GM19193 (cell line): ENCODE measurements around the gene RHBDL3.

Experiments used
- POLR2A ChIP-seq: IDR thresholded peaks from 4 replicates; pipeline ENCODE4 v1.6.1; 2011; ENCODE audit not compliant: insufficient read depth, insufficient read length; ENCODE audit errors: extremely low read depth

RHBDL3 gene

DNA sequence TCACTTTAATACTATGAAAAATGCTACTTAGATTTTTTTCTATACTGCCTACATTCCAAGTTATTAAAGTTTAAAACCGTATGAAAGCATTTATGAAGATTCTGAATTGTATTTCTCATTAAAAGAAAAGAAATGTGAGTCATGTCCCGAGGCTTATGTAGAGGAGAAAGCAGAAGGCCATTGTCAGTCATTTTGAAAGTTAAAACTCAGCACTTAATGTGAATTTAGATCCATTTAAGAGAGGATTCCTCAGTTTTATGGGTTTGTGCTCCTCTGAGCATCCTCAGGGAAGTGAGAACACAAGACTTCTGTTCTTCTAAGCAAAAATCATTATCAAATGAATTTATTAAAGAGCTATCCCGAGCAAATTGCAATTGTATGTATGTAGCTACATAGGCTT lies 64.5 kb downstream of the RHBDL3 start:
- no peak for TF ChIP-seq POLR2A

DNA sequence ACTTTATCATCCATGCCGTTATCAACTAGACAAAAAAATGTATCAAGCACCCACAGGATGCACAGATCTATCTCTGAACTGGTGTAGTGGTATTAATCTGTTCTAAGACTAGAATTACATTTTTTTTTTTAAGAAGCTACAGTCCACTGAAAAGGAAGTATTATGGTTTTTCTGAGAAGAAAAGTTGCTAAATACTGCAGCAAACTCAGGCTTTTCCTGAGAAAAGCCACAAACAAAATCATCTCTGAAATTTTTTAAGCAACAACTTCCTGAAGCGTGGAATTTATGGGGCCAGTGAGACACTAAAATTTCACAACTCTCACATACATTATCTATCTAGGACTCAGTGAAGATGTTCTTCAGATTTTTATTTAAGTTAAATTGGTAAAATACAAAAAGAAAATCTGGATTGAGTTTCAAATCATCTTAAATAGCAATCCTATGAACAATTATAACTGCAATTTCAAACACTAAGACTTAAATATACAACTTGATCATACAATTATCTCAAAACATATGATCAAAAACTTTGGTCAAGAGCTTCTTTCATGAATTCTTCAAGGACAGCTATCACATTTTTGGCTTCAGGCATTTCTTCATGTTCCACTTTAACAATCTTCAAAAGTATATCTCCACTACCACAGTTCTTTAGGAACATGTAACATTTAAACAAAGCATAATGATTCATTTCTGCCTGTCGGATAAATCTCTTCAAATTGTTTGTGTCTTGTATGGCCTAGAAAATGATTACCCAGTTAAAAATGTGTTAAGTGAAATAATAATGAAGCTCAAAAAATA lies 65.8 kb downstream of the RHBDL3 start:
- no peak for TF ChIP-seq POLR2A

DNA sequence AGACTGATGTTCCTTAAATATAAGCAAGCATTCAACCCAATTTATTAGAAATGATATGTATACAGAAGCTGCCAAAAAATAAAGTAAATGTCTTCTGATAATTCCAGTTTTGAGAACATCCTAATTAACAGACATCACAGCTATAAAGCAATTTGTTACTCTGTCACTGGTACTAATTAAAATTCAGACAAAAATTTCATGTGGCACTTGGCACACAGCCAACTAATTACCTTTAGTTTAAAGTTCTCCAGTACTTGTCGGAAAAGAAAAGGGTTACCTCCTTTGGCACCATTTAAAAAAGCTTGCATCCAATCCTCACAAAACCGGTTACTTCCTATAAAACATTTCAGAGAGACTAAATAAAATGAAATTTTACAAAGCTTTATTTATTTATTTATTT lies 67.6 kb downstream of the RHBDL3 start:
- TF ChIP-seq POLR2A, result no peak

DNA sequence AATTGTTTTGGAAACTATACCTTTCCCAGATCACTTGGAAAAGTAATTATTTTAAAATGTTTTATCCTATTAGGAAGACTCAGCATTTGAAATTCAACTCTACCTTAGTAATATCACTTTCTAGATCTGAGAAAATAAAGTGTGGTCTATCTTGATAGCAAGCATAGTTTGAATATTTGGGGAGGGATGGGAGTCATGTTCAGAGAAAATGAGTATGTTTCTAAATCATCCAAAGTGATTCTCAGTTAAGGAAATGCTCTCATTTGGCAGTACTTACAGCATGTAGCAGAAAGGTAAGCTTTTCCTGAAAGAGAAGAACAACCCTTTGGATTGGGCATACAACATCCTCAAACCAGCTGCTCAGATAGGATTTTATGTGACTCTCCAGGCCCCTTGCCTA lies 69.4 kb downstream of the RHBDL3 start:
- no peak for TF ChIP-seq POLR2A

DNA sequence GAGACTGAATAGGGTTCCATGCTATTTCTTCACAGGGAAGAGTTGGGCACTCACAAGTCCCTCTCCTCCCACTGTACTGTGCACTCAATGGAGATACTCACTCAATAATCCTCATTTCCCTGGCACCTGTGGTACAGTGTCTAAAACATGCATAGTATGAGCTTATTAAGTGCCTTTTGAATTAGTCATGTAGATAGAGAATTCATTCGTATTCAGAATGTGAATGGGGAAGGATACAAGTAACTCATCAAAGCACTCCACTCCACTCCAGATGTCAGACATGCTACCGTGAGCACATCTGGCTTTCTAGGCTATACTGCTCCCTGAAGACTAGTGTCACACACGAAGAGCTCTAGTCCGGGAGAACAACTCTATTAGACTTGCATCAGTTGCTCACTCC lies 70.1 kb downstream of the RHBDL3 start:
- no peak for TF ChIP-seq POLR2A

DNA sequence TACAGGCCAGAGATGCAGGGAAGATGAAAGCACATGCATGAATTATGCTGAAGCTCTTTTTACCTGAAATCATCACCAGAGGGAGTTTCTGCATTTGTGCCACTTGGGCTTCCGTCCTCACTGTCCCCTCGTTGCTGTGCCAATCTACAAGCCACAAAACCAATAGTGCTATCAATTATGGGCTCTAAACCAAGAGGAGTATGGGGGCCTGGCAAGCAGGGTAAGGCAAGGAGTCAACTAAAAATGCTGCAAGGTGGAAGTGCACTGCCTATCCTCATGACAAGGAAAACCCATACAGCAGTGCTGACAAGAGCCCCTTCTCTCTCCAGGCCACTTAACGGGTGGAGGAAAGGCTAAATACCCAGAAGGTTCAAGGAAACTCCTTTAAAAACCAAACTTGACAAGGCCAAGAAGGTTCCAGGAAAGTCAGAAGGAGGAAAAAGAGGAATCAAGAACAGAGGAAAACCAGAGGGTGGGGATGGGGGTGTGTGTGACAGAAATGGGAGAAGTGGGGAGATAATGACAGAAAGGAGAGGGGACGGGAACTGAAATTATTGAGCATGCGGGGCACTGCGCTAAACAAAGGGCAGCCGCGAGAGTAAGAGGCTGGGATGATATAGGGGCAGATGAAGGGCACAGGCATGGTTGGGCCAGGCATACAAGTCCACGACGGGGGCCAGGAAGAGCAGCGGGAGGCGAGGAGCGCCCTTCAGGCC lies 75.7 kb downstream of the RHBDL3 start:
- no peak for TF ChIP-seq POLR2A

DNA sequence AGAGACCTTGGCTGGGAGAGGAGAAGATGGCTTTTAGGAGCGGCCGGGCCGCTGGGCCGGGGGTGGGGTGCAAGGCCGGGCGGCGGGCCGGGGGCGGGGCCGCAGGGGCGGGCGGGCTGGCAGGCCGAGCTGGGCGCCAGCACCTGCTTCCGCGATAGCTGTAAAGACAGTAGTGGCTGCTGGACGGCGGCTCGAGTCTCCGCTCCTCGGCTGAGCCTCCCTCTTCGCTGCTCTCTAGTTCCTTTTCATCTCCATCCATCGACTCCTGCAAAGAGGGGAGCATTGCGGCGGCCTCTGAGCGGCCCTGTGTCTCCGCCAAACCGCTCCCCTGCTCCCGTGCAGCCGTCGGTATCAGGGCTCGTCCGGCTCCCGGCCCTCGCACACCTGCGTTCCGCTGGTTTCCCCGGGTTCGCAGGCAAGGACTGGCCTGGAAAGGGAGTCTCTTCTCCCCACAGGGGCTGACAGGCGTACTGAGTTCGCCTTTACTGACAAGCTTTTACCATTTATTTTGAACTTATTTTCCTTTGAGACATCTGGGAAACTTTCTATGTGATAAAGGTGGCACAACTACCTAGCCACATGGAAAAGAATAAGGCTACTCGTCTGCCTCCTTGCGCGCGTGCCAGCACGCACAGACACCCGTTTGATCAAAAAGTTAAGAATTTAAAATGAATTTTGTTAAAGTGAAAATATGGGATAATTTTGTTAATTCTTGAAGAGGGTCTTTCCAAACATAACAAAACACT lies 76.4 kb downstream of the RHBDL3 start, which contains the start of gene C17orf75:
Gene C17orf75, minus strand, starts transcription at position 317 of the 746 bp plus-strand sequence. Its CDS starts 34 bp downstream, at position 283.
- peak; percentile 84 for TF ChIP-seq POLR2A

DNA sequence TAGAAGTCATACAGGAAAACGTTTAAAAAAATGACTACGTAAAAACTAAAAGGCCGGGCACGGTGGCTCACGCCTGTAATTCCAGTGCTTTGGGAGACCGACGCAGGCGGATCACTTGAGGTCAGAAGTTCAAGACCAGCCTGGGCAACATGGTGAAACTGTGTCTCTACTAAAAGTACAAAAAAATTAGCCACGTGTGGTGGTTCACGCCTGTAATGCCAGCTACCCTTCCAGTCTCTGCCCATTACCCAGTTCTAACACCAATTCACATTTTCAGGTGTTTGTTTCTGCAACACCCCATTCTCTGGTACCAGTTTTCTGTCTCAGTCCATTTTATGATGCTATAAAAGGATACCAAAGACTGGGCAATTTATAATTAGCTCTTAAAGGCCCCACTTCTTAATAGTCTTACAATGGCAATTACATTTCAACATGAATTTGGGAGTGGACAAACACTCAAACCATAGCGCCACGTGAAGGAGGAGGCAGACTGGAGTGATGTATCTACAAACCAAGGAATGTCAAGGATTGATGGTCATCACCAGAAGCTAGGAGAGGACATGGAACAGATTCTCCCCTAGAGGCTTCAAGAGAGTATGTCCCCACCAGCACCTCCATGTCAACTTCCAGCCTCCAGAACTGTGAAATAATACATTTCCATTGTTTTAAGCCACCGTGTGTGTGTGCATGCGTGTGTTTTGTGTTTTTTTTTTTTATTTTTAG lies 77.1 kb downstream of the RHBDL3 start:
- TF ChIP-seq POLR2A, result no peak

DNA sequence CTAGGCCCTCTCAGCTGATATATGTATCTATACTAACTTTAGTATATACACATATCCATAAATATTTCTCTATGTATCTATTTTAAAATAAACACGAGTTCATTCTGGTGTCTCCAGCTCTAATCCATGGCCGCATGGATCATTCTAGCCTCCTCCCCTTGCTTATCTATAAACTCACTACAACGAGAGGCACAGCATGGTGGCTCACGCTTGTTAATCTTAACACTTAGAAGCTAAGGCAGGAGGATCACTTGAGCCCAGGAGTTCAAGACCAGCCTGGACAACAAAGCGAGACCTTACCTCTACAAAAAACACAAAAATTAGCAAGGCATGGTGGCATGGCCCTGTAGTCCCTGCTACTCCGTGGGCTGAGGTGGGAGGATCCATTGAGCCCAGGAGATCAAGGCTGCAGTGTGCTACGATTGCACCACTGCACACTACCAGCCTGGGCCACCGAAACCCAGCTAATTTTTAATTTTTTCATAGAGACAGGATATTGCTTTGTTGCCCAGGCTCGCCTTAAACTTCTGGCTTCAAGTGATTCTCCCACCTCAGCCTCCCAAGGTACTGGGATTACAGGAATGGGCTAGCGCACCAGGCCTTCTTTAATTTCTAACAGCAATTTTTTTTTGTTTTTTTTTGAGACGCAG lies 80.4 kb downstream of the RHBDL3 start:
- no peak for TF ChIP-seq POLR2A

DNA sequence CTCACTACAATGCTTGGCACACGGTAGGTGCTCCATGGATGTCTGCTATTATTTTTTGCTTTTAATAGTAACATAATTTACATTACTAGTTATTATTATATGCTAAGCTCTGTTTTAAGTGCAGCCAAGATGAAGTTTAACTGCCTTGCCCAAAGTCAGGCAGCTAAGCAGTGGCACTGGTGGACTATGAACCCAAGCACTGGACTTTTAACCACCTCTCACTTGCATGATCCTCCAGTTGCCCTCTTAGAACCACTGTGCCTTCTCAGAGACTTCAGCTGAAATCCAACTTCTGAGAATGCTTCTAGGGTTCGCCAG lies 82.8 kb downstream of the RHBDL3 start:
- no peak for TF ChIP-seq POLR2A

DNA sequence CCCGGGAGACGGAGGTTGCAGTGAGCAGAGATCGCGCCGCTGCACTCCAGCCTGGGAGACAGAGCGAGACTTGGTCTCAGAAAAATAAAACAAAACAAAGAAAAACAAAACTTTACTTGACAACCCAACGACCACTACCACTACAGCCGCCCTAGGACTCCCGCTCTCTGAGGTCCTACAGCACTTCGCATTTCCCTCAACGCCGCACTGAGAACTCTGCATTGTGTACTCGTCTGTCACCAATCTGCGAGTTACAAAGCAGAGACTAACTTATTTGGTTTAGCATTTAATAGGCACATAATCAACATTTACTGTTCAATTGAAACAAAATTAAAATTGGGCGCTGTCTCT lies 83.8 kb downstream of the RHBDL3 start:
- TF ChIP-seq POLR2A, result no peak

DNA sequence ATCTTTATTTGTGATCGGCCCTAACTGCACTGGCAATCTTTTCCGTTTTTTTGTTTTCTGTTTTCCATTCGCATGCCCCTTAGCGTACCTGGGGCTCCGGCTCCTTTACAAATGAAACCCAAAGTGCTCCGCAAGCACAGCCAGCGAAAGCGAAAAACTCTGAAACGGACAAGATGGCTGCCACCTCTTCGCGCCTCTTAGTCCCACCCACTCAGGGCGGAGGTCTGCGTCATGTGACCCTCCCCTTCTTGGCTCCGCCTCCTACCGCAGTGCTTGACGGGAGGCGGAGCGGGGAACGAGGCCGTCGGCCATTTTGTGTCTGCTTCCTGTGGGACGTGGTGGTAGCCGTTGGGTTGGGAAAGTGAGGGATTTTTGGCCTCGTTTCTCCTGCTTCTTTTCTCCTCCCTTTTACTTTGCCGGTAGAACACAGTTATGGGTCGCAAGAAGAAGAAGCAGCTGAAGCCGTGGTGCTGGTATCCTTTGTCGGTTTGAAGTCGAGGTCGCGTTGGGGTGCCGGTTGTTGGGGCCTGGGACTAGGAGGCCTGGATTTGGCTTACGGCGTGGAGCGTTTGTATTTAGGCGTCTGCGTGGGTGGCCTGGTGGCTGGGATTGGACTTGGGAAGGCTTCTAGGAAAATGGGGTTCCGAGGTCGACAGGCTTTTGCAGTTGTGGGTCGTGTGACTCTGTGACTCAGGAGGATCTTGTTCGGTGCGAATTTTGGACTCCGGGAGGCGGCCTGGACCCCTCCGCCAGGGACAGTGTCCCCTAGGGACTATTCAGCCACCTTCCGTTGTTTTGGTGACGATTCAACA lies 84.4 kb downstream of the RHBDL3 start, which contains the start of gene ZNF207:
Gene ZNF207, plus strand, starts transcription at position 304 of the 812 bp plus-strand sequence. Its CDS starts 129 bp downstream, at position 433.
- TF ChIP-seq POLR2A, result peak; percentile 92

DNA sequence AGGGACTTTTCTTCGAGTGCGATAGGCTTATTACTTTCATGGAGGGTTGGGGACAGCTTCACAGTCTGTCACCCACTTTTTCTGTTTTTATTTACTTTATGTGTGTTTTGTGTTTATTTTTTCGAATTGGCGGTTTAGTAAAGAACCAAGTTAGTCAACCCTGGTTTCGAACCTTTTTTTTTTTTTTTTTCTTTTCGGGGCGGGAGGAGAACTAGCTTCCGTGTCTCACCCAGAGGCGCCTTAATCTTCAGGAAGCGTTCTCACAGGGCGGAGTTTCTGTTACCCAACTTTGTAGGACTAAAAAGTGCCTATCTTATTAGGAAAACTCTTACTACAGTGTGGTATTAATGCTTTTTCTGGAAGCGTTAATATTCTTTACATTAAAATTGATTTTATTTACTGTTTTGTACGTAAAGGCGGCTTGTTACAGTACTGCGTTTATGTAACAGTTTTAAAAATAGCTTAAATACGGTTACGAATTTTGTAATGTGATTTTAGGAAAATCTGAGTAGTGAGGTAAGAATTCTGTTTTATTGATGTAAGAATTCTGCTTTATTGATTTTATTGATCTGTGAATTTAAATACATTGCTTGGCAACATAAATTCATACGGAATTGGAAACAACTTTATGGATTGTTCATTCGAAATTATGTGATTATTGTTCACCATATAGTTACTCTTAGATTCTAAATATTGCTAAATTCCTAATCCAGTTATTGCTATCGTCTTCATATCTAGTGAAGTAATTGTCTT lies 85.2 kb downstream of the RHBDL3 start:
- no peak for TF ChIP-seq POLR2A
